ENCODE data around the gene CHST7. TPM values are rescaled to one million over a fixed set of nuclear protein-coding genes. Genes with fewer than 3 reads are reported as not detected.

Gene CHST7
- total and polyA plus RNA-seq, 2 donors (not counting 1 experiment from before 2014, with no cell fraction given): 1.3 to 2.6 TPM

GRCh38 chrX:46597771-46598170, 24.2 kb downstream of the CHST7 start:
- no peak overlapping the region for H3K9ac ChIP-seq (ENCODE audit: low read length)
- H3K27ac ChIP-seq (ENCODE audit: low read length in 2 of 2): no peak overlapping the region
- no peak overlapping the region for H3K4me3 Mint-ChIP-seq
- no peaks in the 10 kb centered on the region for H3K27me3 Mint-ChIP-seq
- no peak overlapping the region for H2AFZ ChIP-seq (ENCODE audit: insufficient read depth, low read depth, low read length, poor library complexity, severe bottlenecking)
- intact Hi-C loops (cut with micrococcal nuclease): no loop called here
- H3K4me2 ChIP-seq (replicated peaks; ENCODE audit: low read depth, low read length, poor library complexity, severe bottlenecking): no peak overlapping the region
- no peak for TF ChIP-seq EZH2 (IDR thresholded peaks at IDR 0.05; ENCODE audit: borderline replicate concordance, insufficient read depth, low read depth, low read length, poor library complexity, severe bottlenecking)
- no peak for TF ChIP-seq CTCF (IDR thresholded peaks at IDR 0.05)
- no peaks in the 10 kb centered on the region for H3K4me1 Mint-ChIP-seq
- no peaks in the 10 kb centered on the region for H3K9me3 ChIP-seq (ENCODE audit: control extremely low read depth in 1 of 3, control insufficient read depth in 2 of 3, insufficient read depth in 1 of 3, low read length in 2 of 3)
- DNase-seq: no peak
- H3K27me3 ChIP-seq (replicated peaks in 1 of 4; ENCODE audit: control extremely low read depth in 1 of 4, control insufficient read depth in 3 of 4, insufficient read depth in 4 of 4, low read length in 3 of 4): no peaks in the 10 kb centered on the region
- 100% methylated on average over 1 of the region's 6 CpGs for WGBS (ENCODE audit: insufficient coverage)
- no peaks in the 10 kb centered on the region for H3K9me3 Mint-ChIP-seq (ENCODE audit: insufficient read depth)
- no peak overlapping the region for H3K4me3 ChIP-seq (ENCODE audit: control extremely low read depth in 1 of 5, extremely low read depth in 1 of 5, insufficient read depth in 1 of 5, low read depth in 2 of 5, low read length in 4 of 5)
- no peaks in the 10 kb centered on the region for H3K4me1 ChIP-seq (ENCODE audit: control insufficient read depth in 2 of 2, insufficient read depth in 2 of 2, low read length in 2 of 2)
- no peak for ATAC-seq (ENCODE audit: low read depth)
- CTCF ChIA-PET: interaction anchor here (1.3 kb wide), 1 partner anchor 15 kb away, joined by 4 read pairs; no protein-coding TSS in a partner anchor
- no peaks in the 10 kb centered on the region for H3K79me2 ChIP-seq (ENCODE audit: control insufficient read depth, insufficient read depth, low read length)
- peaks cover 0 to 12% of the 10 kb centered on the region in 2 experiments for H3K36me3 ChIP-seq (replicated peaks in 1 of 2; ENCODE audit: control extremely low read depth in 1 of 2, control insufficient read depth in 1 of 2, extremely low read depth in 1 of 2, insufficient read depth in 2 of 2, low read length in 1 of 2)
- no peaks in the 10 kb centered on the region for H4K20me1 ChIP-seq (ENCODE audit: control insufficient read depth, insufficient read depth, low read length, poor library complexity, severe bottlenecking)
- H3K27ac Mint-ChIP-seq: no peak overlapping the region
- POLR2A ChIA-PET: no interaction called here

- TF ChIP-seq EZH2 (IDR thresholded peaks at IDR 0.05; ENCODE audit: borderline replicate concordance, insufficient read depth, low read depth, low read length, poor library complexity, severe bottlenecking) (no peak), CTCF (IDR thresholded peaks at IDR 0.05) (no peak)
- Mint-ChIP-seq H3K4me3 (no peak overlapping the region), H3K27me3 (no peaks in the 10 kb centered on the region), H3K27ac (no peak overlapping the region), H3K9me3 (ENCODE audit: insufficient read depth) (no peaks in the 10 kb centered on the region), H3K4me1 (no peaks in the 10 kb centered on the region)
- DNase-seq (no peak), ATAC-seq (ENCODE audit: low read depth) (no peak)
- CTCF ChIA-PET: interaction anchor here (1.3 kb wide), 1 partner anchor 16 kb away, joined by 4 read pairs; no protein-coding TSS in a partner anchor
- Histone ChIP-seq H3K4me2 (replicated peaks; ENCODE audit: low read depth, low read length, poor library complexity, severe bottlenecking) (no peak overlapping the region), H3K4me3 (ENCODE audit: control extremely low read depth in 1 of 5, extremely low read depth in 1 of 5, insufficient read depth in 1 of 5, low read depth in 2 of 5, low read length in 4 of 5) (no peak overlapping the region), H3K9ac (ENCODE audit: low read length) (no peak overlapping the region), H3K36me3 (replicated peaks in 1 of 2; ENCODE audit: control extremely low read depth in 1 of 2, control insufficient read depth in 1 of 2, extremely low read depth in 1 of 2, insufficient read depth in 2 of 2, low read length in 1 of 2) (peaks cover 0 to 19% of the 10 kb centered on the region in 2 experiments), H3K27me3 (replicated peaks in 1 of 4; ENCODE audit: control extremely low read depth in 1 of 4, control insufficient read depth in 3 of 4, insufficient read depth in 4 of 4, low read length in 3 of 4) (no peaks in the 10 kb centered on the region), H3K27ac (ENCODE audit: low read length in 2 of 2) (no peak overlapping the region), H3K9me3 (ENCODE audit: control extremely low read depth in 1 of 3, control insufficient read depth in 2 of 3, insufficient read depth in 1 of 3, low read length in 2 of 3) (no peaks in the 10 kb centered on the region), H3K79me2 (ENCODE audit: control insufficient read depth, insufficient read depth, low read length) (no peaks in the 10 kb centered on the region), H2AFZ (ENCODE audit: insufficient read depth, low read depth, low read length, poor library complexity, severe bottlenecking) (no peak overlapping the region), H4K20me1 (ENCODE audit: control insufficient read depth, insufficient read depth, low read length, poor library complexity, severe bottlenecking) (no peaks in the 10 kb centered on the region), H3K4me1 (ENCODE audit: control insufficient read depth in 2 of 2, insufficient read depth in 2 of 2, low read length in 2 of 2) (no peaks in the 10 kb centered on the region)
- intact Hi-C loops (cut with micrococcal nuclease): no loop called here
- POLR2A ChIA-PET: no interaction called here
- WGBS (ENCODE audit: insufficient coverage): no CpG with 5 or more reads among the region's 1 CpG
Observed at GRCh38 chrX:46599051-46599560, 25.5 kb downstream of the CHST7 start.
